Measurements from ENCODE around the gene SEMA5B.

- no peak for TF ChIP-seq CTCF (IDR thresholded peaks at IDR 0.05; ENCODE audit: poor library complexity, severe bottlenecking)
- TF ChIP-seq RAD21 (conservative IDR thresholded peaks at IDR 0.05) = no peak
- TF ChIP-seq POLR2AphosphoS5 (IDR thresholded peaks at IDR 0.05) = no peak
- TF ChIP-seq EZH2 (IDR thresholded peaks at IDR 0.05; ENCODE audit: borderline replicate concordance, insufficient read depth, low read length, poor library complexity, severe bottlenecking) = no peak
- TF ChIP-seq EP300 (conservative IDR thresholded peaks at IDR 0.05; ENCODE audit: poor library complexity, severe bottlenecking) = no peak
- TF ChIP-seq REST (IDR thresholded peaks at IDR 0.05; ENCODE audit: borderline replicate concordance) = no peak
- no peak for TF ChIP-seq SMC3 (conservative IDR thresholded peaks at IDR 0.05; ENCODE audit: poor library complexity)
- TF ChIP-seq TAF1 (IDR thresholded peaks at IDR 0.05; ENCODE audit: low read depth) = no peak
- TF ChIP-seq MXI1 (conservative IDR thresholded peaks at IDR 0.05; ENCODE audit: poor library complexity, severe bottlenecking) = no peak
Observed at GRCh38 chr3:122942239-122942638, 85.3 kb downstream of the SEMA5B start.
